Stimulated activated CD8-positive, alpha-beta memory T cell treated with anti-CD3 and anti-CD28 coated beads, Interleukin-15, amount 100 ng/mL, for 24 hours (primary cell): Measurements from ENCODE around the gene SFPQ.
"Not testable (repeated sequence)": the region's sequence is repeated elsewhere in the genome, so short reads cannot be mapped to it uniquely, and the experiment has no call there.

Experiments used
- DNase-seq: peaks from one replicate; pipeline ENCODE4 v3.0.0-alpha.2; 2020; ENCODE audit warnings: low read depth

SFPQ gene

GRCh38 chr1:35192853-35193664 lies at the start of gene SFPQ:
SFPQ (minus strand) TSS chr1:35193145; CDS start chr1:35193049, 96 bp downstream.
- peak; percentile 93 for DNase-seq

GRCh38 chr1:35236772-35237171 lies 43.8 kb upstream of the SFPQ start:
- DNase-seq = not testable (repeated sequence)

- DNase-seq = no peak
Observed at GRCh38 chr1:35231287-35231686, 38.3 kb upstream of the SFPQ start.

- no peak for DNase-seq
Observed at GRCh38 chr1:35229587-35230360, 36.8 kb upstream of the SFPQ start.

- DNase-seq = no peak
Observed at GRCh38 chr1:35226546-35226945, 33.6 kb upstream of the SFPQ start.

- DNase-seq = no peak
Observed at GRCh38 chr1:35223084-35223630, 30.2 kb upstream of the SFPQ start.

GRCh38 chr1:35222322-35223083 lies 29.6 kb upstream of the SFPQ start:
- no peak for DNase-seq

- no peak for DNase-seq
Observed at GRCh38 chr1:35220976-35221375, 28.0 kb upstream of the SFPQ start.

- no peak for DNase-seq
Observed at GRCh38 chr1:35215346-35215745, 22.4 kb upstream of the SFPQ start.

- no peak for DNase-seq
Observed at GRCh38 chr1:35211120-35211414, 18.1 kb upstream of the SFPQ start.

GRCh38 chr1:35210321-35211119 lies 17.6 kb upstream of the SFPQ start:
- DNase-seq = no peak

- no peak for DNase-seq
Observed at GRCh38 chr1:35203295-35203694, 10.3 kb upstream of the SFPQ start.

- DNase-seq = no peak
Observed at GRCh38 chr1:35202048-35202719, 9.2 kb upstream of the SFPQ start.

GRCh38 chr1:35201631-35202030 lies 8.7 kb upstream of the SFPQ start:
- no peak for DNase-seq

- DNase-seq = peak; percentile 81
Observed at GRCh38 chr1:35192056-35192852, 691 bp downstream of the SFPQ start.

- DNase-seq = no peak
Observed at GRCh38 chr1:35191429-35192055, 1.4 kb downstream of the SFPQ start.

- no peak for DNase-seq
Observed at GRCh38 chr1:35190784-35191183, 2.2 kb downstream of the SFPQ start.

- DNase-seq = no peak
Observed at GRCh38 chr1:35188578-35189392, 4.2 kb downstream of the SFPQ start.

- DNase-seq = no peak
Observed at GRCh38 chr1:35187816-35188342, 5.1 kb downstream of the SFPQ start.
